BJ (cell line): ENCODE results near the gene CRYL1. TPM values are rescaled to one million over a fixed set of nuclear protein-coding genes. Genes with fewer than 3 reads are reported as not detected.

Experiments used
- CTCF ChIA-PET: fragments of 350-600 bp; formaldehyde crosslinking; extraction: SDS; loops from one replicate; lab custom pipeline; 2021; ENCODE audit warnings: antibody characterized with exemption, inconsistent platforms; lab: Yijun Ruan, JAX
- POLR2A ChIA-PET: fragments of 300-600 bp; sonication (Branson Sonifier 250); formaldehyde crosslinking; extraction: SDS; loops from one replicate; lab custom pipeline; 2021; ENCODE audit warnings: antibody characterized with exemption; lab: Charles Lee
- DNase-seq: peaks from one replicate; pipeline ENCODE4 v3.0.0-alpha.2; 2011; ENCODE audit warnings: low read depth
- H3K27me3 ChIP-seq: 2 replicates; pipeline ENCODE4 v1.6.0; 2011; ENCODE audit warnings: low read length; ENCODE audit not compliant: control insufficient read depth, insufficient read depth
- H3K36me3 ChIP-seq: 2 replicates; pipeline ENCODE4 v1.5.1; 2011; ENCODE audit warnings: low read length; ENCODE audit not compliant: control insufficient read depth, insufficient read depth
- H3K4me3 ChIP-seq: 2 replicates; pipeline ENCODE4 v1.5.1; 2011; ENCODE audit warnings: low read depth, mild to moderate bottlenecking, control low read depth, low read length
- polyA plus RNA-seq: library from polyadenylated mRNA; depleted of rRNA; stranded (reverse); fragments of >200 nt; gene quantifications from 2 replicates; pipeline ENCODE4 v1.2.3, GENCODE V29; 2011
- TF ChIP-seq, protein P1 (sequence below): IDR thresholded peaks from 2 replicates; pipeline ENCODE4 v1.5.1; 2011; ENCODE audit warnings: low read depth, mild to moderate bottlenecking, control low read depth, inconsistent platforms, low read length, moderate library complexity; ENCODE audit not compliant: insufficient read depth

CRYL1 gene
- polyA plus RNA-seq, 1 experiment, result 30.6 TPM

DNA sequence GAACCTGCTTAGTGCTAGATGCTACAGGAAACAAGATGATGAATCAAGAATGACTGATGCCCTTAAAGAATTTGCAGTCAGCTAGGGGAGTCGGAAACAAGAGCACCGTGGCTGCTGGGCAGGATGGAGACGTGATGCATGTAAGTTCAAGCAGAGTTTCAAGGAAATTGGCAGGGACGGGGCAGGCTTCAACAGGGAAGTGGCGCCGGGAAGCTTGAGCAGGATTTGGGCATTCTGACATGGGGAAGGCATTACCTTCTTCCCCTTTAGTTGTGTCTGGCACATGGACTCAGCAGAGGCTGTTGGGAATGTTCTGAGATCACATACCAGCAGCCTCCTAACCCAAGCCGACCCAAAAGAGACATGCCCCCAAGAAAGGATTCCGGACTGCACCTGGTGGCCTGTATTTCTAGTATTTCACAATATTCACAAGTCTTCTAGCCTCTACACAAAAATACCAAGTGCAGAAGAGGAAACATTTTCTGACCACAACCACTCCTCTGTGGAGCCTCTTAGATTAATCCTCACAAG is 138.2 kb downstream of the CRYL1 start:
- TF ChIP-seq, protein P1, sequence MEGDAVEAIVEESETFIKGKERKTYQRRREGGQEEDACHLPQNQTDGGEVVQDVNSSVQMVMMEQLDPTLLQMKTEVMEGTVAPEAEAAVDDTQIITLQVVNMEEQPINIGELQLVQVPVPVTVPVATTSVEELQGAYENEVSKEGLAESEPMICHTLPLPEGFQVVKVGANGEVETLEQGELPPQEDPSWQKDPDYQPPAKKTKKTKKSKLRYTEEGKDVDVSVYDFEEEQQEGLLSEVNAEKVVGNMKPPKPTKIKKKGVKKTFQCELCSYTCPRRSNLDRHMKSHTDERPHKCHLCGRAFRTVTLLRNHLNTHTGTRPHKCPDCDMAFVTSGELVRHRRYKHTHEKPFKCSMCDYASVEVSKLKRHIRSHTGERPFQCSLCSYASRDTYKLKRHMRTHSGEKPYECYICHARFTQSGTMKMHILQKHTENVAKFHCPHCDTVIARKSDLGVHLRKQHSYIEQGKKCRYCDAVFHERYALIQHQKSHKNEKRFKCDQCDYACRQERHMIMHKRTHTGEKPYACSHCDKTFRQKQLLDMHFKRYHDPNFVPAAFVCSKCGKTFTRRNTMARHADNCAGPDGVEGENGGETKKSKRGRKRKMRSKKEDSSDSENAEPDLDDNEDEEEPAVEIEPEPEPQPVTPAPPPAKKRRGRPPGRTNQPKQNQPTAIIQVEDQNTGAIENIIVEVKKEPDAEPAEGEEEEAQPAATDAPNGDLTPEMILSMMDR, result no peak
- ChIA-PET CTCF (no interaction called here), POLR2A (no interaction called here)
- no peak for DNase-seq
- H3K4me3 ChIP-seq, result no peak overlapping the region
- H3K36me3 ChIP-seq, result no peaks in the 10 kb centered on the region
- H3K27me3 ChIP-seq, result 0 out of 2 replicates have a peak, but pooled peaks cover 1% of the 10 kb centered on the region

DNA sequence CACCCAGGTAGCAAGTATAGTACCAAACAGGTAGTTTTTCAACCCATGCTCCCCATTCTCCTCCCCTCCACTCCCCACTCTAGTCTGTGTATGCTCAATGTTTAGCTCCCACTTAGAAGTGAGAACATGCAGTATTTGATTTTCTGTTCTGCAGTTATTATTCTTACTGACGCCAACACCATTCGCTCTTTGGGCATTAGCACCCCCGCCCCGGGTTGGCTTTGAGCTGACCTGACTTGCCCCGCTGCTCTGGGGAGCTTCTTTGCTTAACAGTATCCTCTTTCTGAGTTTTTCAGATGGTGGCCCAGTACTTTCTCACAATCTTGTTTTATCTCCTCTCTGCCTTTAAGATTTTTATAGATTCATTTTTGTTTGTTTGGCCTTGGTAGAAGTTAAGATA is 138.7 kb downstream of the CRYL1 start:
- Histone ChIP-seq H3K36me3 (no peaks in the 10 kb centered on the region), H3K4me3 (no peak overlapping the region), H3K27me3 (0 out of 2 replicates have a peak, but pooled peaks cover 1% of the 10 kb centered on the region)
- TF ChIP-seq, protein P1, result no peak
- POLR2A ChIA-PET, result no interaction called here
- DNase-seq, result no peak
- CTCF ChIA-PET, result no interaction called here

DNA sequence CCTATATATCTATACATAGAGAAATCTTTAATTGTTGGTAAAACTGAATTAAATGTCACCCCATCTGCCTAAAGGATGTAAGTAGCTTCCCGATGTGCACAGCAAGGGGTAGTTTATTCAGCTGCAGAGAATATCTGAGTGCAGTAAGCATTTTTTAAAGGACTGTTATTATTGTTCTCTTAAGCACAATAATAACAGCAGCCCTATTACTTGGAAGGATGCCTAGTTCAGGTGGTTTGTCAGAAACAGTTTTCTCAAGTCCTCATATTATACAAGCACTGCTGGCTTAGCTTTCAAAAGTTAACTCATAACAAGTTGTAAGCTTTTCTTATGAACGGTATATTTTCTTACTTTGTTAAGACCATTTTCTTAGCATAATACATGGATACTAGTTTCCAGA is 142.6 kb downstream of the CRYL1 start:
- H3K27me3 ChIP-seq, result peaks cover 5% of the 10 kb centered on the region
- TF ChIP-seq, protein P1, result no peak
- CTCF ChIA-PET, result no interaction called here
- H3K4me3 ChIP-seq, result no peak overlapping the region
- DNase-seq, result no peak
- H3K36me3 ChIP-seq, result no peaks in the 10 kb centered on the region
- POLR2A ChIA-PET, result no interaction called here

DNA sequence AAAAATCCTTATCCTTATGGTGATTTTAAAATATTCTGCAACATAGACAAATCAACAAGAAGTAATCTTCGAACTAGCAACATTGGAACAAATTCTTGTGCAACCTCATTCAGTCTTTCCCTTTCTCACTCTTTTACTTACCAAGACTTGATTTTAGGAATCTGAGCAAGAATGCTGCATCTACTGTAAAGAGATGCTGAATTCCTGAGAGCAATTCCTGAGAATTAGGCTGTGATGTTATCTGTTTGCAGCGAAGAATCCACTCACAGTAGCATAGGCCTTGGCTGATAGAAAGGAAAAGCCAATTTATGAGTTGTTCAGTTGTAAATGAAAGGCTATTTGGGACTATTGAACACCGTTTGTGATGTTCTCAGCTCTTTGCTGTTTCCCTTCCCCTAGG is 144.3 kb downstream of the CRYL1 start:
- TF ChIP-seq, protein P1, result no peak
- DNase-seq, result no peak
- Histone ChIP-seq H3K27me3 (peaks cover 5% of the 10 kb centered on the region), H3K4me3 (no peak overlapping the region), H3K36me3 (no peaks in the 10 kb centered on the region)
- ChIA-PET CTCF (no interaction called here), POLR2A (no interaction called here)

DNA sequence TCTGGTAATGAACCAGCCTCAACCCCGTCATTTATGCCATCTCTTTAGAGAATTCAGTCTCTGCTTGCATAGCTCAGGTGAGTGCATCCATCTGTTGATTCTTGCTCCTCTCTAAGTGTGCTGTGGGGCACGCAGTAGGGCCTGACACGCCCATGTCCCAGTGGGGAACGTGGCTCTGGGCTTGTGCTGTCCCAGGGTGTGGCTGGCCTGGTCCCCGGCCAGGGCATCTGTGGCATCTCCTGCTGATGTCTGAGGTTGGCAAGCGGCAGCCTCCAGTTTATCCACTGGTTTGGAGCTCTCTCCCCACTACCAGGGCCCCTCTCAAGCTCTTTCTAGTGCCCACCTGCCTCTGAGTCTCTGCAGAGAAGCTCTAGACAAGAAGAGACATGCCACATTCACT is 146.9 kb downstream of the CRYL1 start:
- CTCF ChIA-PET, result no interaction called here
- DNase-seq, result no peak
- POLR2A ChIA-PET, result no interaction called here
- no peak overlapping the region for H3K4me3 ChIP-seq
- TF ChIP-seq, protein P1, result no peak
- H3K27me3 ChIP-seq, result peaks cover 5% of the 10 kb centered on the region
- H3K36me3 ChIP-seq, result no peaks in the 10 kb centered on the region
